OCI-LY7 (cell line): ENCODE results near the gene SIL1.

ENCODE experiments used
- CTCF ChIP-seq: fragments of 200-600 bp; sonication (generic); conservative IDR thresholded peaks from 2 replicates; pipeline ENCODE4 v1.5.1; 2014; ENCODE audit warnings: mild to moderate bottlenecking, antibody characterized with exemption, low read length, moderate library complexity, mixed read lengths
- EZH2phosphoT487 ChIP-seq: fragments of 200-600 bp; sonication (generic); IDR thresholded peaks from 2 replicates; pipeline ENCODE4 v1.6.1; 2018; ENCODE audit warnings: low read depth, borderline replicate concordance, mild to moderate bottlenecking, mixed run types, antibody characterized with exemption, low read length, moderate library complexity, mixed read lengths

- TF ChIP-seq CTCF (no peak), EZH2phosphoT487 (no peak)
Observed at GRCh38 chr5:139078345-139078744, 119.8 kb downstream of the SIL1 start.
